GM10847 (cell line): ENCODE measurements around the gene LMF1.

ENCODE experiments used
- POLR2A ChIP-seq: IDR thresholded peaks from 2 replicates; pipeline ENCODE4 v1.6.1; 2011; ENCODE audit not compliant: insufficient read length; ENCODE audit errors: extremely low read depth

LMF1 gene

GRCh38 chr16:982145-983043 lies 11.6 kb upstream of the LMF1 start:
- TF ChIP-seq POLR2A, result no peak

- no peak for TF ChIP-seq POLR2A
Measured at GRCh38 chr16:981695-982144, 10.9 kb upstream of the LMF1 start, which contains the start of gene SOX8. Gene SOX8, plus strand, starts transcription at chr16:981770. Its CDS starts 153 bp downstream, at chr16:981923.

- no peak for TF ChIP-seq POLR2A
Measured at GRCh38 chr16:980595-980854, 9.7 kb upstream of the LMF1 start.

GRCh38 chr16:979859-980594 lies 9.2 kb upstream of the LMF1 start:
- no peak for TF ChIP-seq POLR2A

GRCh38 chr16:979147-979546 lies 8.4 kb upstream of the LMF1 start:
- TF ChIP-seq POLR2A, result no peak

GRCh38 chr16:978403-978802 lies 7.6 kb upstream of the LMF1 start:
- TF ChIP-seq POLR2A, result no peak

- no peak for TF ChIP-seq POLR2A
Measured at GRCh38 chr16:977896-978295, 7.1 kb upstream of the LMF1 start.

- no peak for TF ChIP-seq POLR2A
Measured at GRCh38 chr16:977081-977701, 6.4 kb upstream of the LMF1 start.

GRCh38 chr16:976389-976931 lies 5.7 kb upstream of the LMF1 start:
- no peak for TF ChIP-seq POLR2A

- no peak for TF ChIP-seq POLR2A
Measured at GRCh38 chr16:975291-975690, 4.5 kb upstream of the LMF1 start.

- no peak for TF ChIP-seq POLR2A
Measured at GRCh38 chr16:974611-975261, 4.0 kb upstream of the LMF1 start.

GRCh38 chr16:974001-974601 lies 3.3 kb upstream of the LMF1 start:
- no peak for TF ChIP-seq POLR2A

- TF ChIP-seq POLR2A, result no peak
Measured at GRCh38 chr16:973366-973765, 2.6 kb upstream of the LMF1 start.

- TF ChIP-seq POLR2A, result no peak
Measured at GRCh38 chr16:972316-973002, 1.7 kb upstream of the LMF1 start.
